Mesodermal cell (in vitro differentiated cells): Measurements from ENCODE around the gene ORC6.

ENCODE experiments used
- H3K27ac ChIP-seq: 2 replicates; pipeline ENCODE4 v1.7.0; 2013; ENCODE audit warnings: mild to moderate bottlenecking, low read depth, low read length, moderate library complexity; ENCODE audit not compliant: severe bottlenecking
- H3K36me3 ChIP-seq: 2 replicates; pipeline ENCODE4 v1.7.1; 2013; ENCODE audit warnings: mild to moderate bottlenecking, low read length, moderate library complexity; ENCODE audit not compliant: control insufficient read depth, insufficient read depth
- H3K4me1 ChIP-seq: one replicate; pipeline ENCODE4 v1.7.1; 2013; ENCODE audit warnings: mild to moderate bottlenecking, low read length; ENCODE audit not compliant: insufficient read depth, control insufficient read depth, poor library complexity, severe bottlenecking
- H3K4me3 ChIP-seq: 2 replicates; pipeline ENCODE4 v1.7.0; 2013; ENCODE audit warnings: low read length, control low read depth, mild to moderate bottlenecking; ENCODE audit not compliant: insufficient read depth, poor library complexity, severe bottlenecking; ENCODE audit errors: extremely low read depth
- H3K9me3 ChIP-seq: 2 replicates; pipeline ENCODE4 v1.7.1; 2013; ENCODE audit warnings: mild to moderate bottlenecking, low read length, moderate library complexity; ENCODE audit not compliant: control insufficient read depth
- WGBS, 2 experiments: methylation state at CpG; one replicate each; pipeline ENCODE4 v1.1.5; 2013; ENCODE audit warnings: missing lambda C conversion rate in 2 of 2; ENCODE audit not compliant: insufficient coverage in 2 of 2; 5-methylcytosine and 5-hydroxymethylcytosine counted together

The ORC6 gene

DNA sequence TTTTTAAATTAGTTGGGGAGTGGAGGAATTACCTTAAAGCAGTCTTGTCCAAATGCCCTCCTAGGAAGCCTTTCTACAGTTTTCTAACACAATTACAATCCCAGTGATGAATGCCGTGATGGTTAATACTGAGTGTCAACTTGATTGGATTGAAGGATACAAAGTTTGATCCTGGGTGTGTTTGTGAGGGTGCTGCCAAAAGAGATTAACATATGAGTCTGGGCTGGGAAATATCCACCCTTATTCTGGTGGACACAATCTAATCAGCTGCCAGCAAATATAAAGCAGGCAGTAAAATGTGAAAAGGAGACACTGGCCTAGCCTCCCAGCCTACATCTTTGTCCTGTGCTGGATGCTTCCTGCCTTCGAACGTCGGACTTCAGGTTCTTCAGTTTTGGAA, 12.2 kb downstream of the ORC6 start:
- no peaks in the 10 kb centered on the region for H3K4me1 ChIP-seq
- H3K4me3 ChIP-seq = no peak overlapping the region
- no peaks in the 10 kb centered on the region for H3K9me3 ChIP-seq
- H3K36me3 ChIP-seq = peaks cover 42% of the 10 kb centered on the region
- no peak overlapping the region for H3K27ac ChIP-seq
- WGBS, 2 experiments = 100% methylated on average over 3 of the region's 4 CpGs; no CpG with 5 or more reads in 1 of the 2 experiments

DNA sequence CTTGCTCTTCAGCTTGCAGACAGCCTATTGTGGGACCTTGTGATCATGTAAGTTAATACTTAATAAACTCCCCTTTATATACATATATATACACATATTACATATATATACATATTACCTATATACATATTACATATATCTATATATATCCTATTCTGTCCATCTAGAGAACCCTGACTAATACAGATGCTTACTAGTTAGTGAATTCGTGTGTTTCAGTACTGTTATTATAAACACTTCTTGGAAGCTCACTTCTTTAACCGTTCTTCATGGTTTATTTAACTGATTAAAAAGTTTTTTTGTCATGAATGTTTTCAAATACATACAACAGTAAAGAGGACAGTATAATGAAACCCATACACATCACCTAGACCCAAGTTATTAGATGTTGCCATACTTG, 12.6 kb downstream of the ORC6 start:
- Histone ChIP-seq H3K4me1 (no peaks in the 10 kb centered on the region), H3K27ac (no peak overlapping the region), H3K4me3 (no peak overlapping the region), H3K9me3 (no peaks in the 10 kb centered on the region), H3K36me3 (peaks cover 38% of the 10 kb centered on the region)
- no CpG with 5 or more reads among the region's 2 CpGs for WGBS, 2 experiments

GRCh38 chr16:46706642-46707041, 17.2 kb downstream of the ORC6 start:
- H3K9me3 ChIP-seq = no peaks in the 10 kb centered on the region
- no peaks in the 10 kb centered on the region for H3K4me1 ChIP-seq
- H3K36me3 ChIP-seq = peaks cover 3% of the 10 kb centered on the region
- H3K4me3 ChIP-seq = no peak overlapping the region
- WGBS, 2 experiments = no CpG with 5 or more reads among the region's 1 CpG
- H3K27ac ChIP-seq = no peak overlapping the region

DNA sequence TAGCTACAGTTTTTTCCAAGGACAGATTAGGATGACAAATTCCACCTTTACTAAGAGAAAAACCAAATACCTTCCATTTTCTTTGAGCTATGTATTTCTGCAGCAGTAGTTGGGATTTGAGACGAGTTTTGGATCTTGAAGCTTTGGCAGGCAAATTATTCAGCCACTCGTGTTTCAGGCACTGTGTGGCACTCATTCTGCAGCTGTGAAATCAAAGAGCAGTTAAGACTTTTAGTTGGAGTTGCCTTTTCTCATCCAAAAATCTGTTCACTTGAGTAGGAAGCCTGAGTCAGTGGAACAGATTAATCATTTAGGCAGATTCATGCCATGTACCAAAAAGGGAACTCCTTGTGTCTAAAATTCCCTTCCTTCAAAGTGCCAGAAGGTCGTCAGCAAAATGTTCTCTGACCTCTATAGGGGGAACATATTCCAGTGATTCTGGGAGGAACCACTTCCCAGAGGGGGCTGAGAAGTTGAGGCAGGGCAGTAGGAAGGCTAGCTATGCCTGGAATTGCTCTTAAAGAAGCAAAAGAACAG, 20.1 kb downstream of the ORC6 start:
- no peaks in the 10 kb centered on the region for H3K4me1 ChIP-seq
- H3K36me3 ChIP-seq = no peaks in the 10 kb centered on the region
- H3K27ac ChIP-seq = no peak overlapping the region
- H3K9me3 ChIP-seq = no peaks in the 10 kb centered on the region
- H3K4me3 ChIP-seq = no peak overlapping the region
- 87 to 100% methylated on average over 2 to 3 of the region's 3 CpGs for WGBS, 2 experiments

DNA sequence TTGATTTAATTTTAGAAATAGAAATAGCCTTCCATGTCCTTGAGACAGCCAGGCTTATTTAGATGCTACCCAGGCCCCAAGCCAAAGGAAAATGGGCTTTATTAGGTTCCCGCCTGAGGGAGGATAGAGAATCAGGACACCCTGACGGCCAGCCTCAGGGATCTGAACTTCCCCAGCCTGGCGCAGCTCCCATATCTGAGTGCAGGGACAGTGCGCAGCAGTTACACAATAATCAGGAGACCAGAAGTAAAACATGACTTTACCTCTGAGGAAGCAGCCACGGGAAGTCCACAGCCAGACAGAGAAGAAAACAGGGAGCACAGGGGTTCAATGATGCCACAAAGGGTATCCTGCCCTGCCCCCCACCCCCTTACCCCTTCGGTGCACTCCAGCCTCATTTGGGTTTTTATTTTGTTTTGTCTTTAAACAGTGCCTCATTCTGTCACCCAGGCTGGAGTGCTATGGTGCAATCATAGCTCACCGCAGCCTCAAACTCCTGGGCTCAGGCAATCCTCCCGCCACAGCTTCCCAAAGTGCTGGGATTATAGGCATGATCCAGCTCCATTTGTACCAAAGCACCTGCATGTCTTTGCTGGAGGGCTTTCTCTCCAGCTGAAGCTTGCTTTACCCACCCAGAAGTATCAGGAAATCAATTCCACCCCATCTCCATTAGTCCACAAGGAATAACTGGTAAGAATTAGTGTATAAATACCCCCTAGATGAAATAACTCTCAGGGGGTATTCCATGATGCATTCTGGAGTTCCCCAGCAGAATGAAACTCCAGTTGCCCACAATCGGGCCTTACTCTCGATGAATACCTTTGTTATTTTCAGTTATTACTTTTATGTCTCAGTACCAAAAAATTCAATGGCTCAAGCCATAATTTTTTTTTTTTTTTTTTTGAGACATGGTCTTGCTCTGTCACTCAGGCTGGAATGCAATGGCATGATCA, 21.9 kb downstream of the ORC6 start:
- Histone ChIP-seq H3K27ac (no peak overlapping the region), H3K4me3 (no peak overlapping the region), H3K36me3 (no peaks in the 10 kb centered on the region), H3K4me1 (no peaks in the 10 kb centered on the region), H3K9me3 (peaks cover 5% of the 10 kb centered on the region)
- WGBS, 2 experiments = 90 to 96% methylated on average over 7 to 9 of the region's 10 CpGs

GRCh38 chr16:46712911-46713310, 23.5 kb downstream of the ORC6 start:
- H3K27ac ChIP-seq = no peak overlapping the region
- H3K36me3 ChIP-seq = no peaks in the 10 kb centered on the region
- H3K9me3 ChIP-seq = peaks cover 5% of the 10 kb centered on the region
- WGBS, 2 experiments = 80% methylated on average over 1 of the region's 3 CpGs; no CpG with 5 or more reads in 1 of the 2 experiments
- H3K4me3 ChIP-seq = no peak overlapping the region
- H3K4me1 ChIP-seq = no peaks in the 10 kb centered on the region

DNA sequence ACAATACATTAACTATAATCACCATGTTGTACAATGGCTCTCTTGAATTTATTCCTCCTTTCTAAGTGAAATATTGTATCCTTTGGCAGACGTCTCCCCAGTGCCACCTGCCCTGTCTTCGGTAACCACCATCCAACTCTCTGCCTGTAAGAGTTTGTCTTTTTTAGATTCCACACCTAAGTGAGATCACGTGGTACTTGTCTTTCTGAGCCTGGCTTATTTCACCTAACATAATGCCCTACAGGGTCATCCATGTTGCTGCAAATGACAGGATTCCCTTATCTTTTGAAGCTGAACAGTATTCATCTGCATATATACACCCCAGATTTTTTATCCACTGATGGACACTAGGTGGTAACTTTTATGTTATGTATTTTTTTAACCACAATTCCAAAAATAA, 24.2 kb downstream of the ORC6 start:
- no peaks in the 10 kb centered on the region for H3K36me3 ChIP-seq
- WGBS, 2 experiments = 93 to 98% methylated on average over 3 of the region's 3 CpGs
- no peak overlapping the region for H3K27ac ChIP-seq
- peaks cover 5% of the 10 kb centered on the region for H3K9me3 ChIP-seq
- H3K4me1 ChIP-seq = no peaks in the 10 kb centered on the region
- no peak overlapping the region for H3K4me3 ChIP-seq

- Histone ChIP-seq H3K4me1 (no peaks in the 10 kb centered on the region), H3K36me3 (no peaks in the 10 kb centered on the region), H3K4me3 (no peak overlapping the region), H3K27ac (no peak overlapping the region), H3K9me3 (peaks cover 5% of the 10 kb centered on the region)
- WGBS, 2 experiments = 90 to 100% methylated on average over 2 to 3 of the region's 7 CpGs
These were observed 25.5 kb downstream of the ORC6 start for GRCh38 chr16:46714797-46715591.

DNA sequence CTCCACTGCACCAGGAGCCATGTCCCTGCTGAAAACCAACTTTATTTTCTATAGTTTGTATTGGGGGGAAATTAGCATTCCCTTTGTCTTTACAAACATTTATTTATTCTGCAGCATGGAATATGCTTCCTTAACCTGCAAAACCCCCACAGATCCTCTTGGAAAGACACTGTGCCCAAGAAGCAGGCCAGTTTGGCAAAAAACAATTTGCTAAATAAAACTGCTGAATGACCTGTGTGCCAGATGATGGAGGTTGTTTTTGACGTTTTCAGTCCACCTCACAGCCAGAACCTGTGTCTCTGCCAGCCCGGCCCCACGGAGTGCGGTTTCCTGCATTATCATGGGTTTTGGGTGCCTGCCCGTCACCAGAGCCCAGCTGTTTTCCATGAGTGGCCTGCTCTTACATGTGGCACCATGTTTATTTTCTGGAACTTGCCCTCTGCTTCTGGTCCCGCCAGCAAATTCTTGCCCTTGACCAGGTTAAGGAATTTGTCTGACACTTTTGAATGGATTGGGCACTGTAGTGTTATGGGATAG, 26.4 kb downstream of the ORC6 start:
- peaks cover 5% of the 10 kb centered on the region for H3K9me3 ChIP-seq
- no peak overlapping the region for H3K4me3 ChIP-seq
- H3K27ac ChIP-seq = no peak overlapping the region
- WGBS, 2 experiments = 74 to 94% methylated on average over 4 to 5 of the region's 6 CpGs
- no peaks in the 10 kb centered on the region for H3K4me1 ChIP-seq
- no peaks in the 10 kb centered on the region for H3K36me3 ChIP-seq

DNA sequence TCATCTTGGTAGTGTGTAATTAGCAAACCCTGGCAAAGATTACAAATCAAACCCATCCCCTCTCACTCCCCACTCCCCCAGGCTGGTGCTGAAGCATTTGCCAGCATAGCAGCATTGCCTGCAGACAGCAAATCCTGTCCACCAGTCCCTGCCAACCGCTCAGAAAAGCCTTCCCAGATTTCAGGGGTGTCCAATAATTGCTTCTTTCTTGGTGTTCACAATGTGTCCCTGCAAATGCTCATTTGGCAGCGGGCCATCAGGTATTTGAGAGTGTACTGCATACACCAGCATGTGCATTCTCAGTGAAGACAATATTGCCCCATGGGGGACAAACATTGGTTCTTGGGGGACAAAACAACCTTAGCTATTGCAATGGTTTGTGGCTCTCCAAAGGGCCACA, 28.2 kb downstream of the ORC6 start:
- no peak overlapping the region for H3K27ac ChIP-seq
- H3K9me3 ChIP-seq = peaks cover 5% of the 10 kb centered on the region
- H3K4me1 ChIP-seq = no peaks in the 10 kb centered on the region
- no peaks in the 10 kb centered on the region for H3K36me3 ChIP-seq
- WGBS, 2 experiments = 97 to 100% methylated on average over 1 to 2 of the region's 2 CpGs
- no peak overlapping the region for H3K4me3 ChIP-seq
